Frontal cortex (tissue), 4 donors: ENCODE data around the gene CCNI. TPM values are rescaled to one million over a fixed set of nuclear protein-coding genes. Genes with fewer than 3 reads are reported as not detected.
A peak's percentile ranks its signal among the peaks of the same experiment; 100 is the strongest.
"Not testable (repeated sequence)": the region's sequence is repeated elsewhere in the genome, so short reads cannot be mapped to it uniquely, and the experiment has no call there.

Source experiments
- DNase-seq, 2 donors: peaks; one replicate each; pipeline ENCODE4 v3.0.0; 2012; ENCODE audit warnings: low spot score in 2 of 2
- FAIRE-seq: peaks from 2 replicates; lab custom pipeline; 2012; peaks lifted over from hg19 to GRCh38; lab: Jason Lieb, UNC
- total RNA-seq: library from RNA; depleted of rRNA; stranded (reverse); fragments of >200 nt; gene quantifications from one replicate; pipeline ENCODE4 v1.2.3, GENCODE V29; 2014
- donor health status: control.
- donor health status: control.
- donor health status: control.

Gene CCNI, protein sequence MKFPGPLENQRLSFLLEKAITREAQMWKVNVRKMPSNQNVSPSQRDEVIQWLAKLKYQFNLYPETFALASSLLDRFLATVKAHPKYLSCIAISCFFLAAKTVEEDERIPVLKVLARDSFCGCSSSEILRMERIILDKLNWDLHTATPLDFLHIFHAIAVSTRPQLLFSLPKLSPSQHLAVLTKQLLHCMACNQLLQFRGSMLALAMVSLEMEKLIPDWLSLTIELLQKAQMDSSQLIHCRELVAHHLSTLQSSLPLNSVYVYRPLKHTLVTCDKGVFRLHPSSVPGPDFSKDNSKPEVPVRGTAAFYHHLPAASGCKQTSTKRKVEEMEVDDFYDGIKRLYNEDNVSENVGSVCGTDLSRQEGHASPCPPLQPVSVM
- total RNA-seq: 460 TPM

DNA sequence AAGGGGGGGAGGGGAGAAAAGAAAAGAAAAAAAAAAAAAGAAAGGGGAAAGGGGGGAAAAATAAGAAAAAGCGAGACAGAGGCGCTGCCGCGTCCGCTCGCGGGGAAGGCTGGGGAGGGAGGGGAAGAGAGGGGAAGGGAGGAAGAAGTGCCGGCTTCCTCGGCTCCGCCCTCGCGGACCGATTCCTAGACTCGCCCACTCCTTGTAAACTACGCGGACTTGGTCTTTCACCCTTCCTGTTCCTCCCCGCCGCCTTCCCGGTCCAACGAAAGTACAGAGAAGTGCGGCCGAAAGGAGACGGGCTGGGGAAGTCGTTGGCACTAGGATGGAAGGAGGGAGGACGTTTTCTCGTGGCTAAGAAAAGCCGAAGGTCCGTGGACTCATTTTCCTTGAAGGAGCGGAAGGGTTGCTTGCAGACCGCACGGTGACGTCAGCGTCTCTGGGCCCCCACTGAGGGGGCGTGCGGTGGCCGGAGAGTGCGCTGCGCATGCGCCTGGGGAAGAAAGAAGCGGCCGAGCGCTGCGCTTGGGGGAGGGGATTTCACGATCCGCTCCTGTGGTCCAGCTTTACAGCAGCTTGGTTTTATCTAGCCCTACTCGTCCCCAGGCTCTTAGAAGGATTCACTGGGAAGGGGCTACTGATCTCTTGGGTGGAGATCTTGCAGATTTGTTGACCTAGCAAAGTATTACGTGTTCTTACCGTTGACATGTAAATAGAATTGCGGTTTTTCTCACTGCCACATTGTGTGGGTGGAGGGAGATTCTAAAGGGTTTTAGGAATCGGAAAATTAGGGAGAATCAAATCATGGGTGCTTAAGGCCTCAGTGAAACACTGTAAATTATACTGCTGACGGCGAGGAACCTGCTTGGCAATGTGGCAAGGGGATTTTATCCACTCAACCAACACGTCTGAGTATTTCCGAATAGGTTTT lies at the start of gene CCNI:
Gene CCNI (minus strand): TSS at position 121 of the 931 bp plus-strand sequence. CDS start 9,627 bp downstream, outside the sequence.
- FAIRE-seq: no peak
- peak; percentile 80 to 87 for DNase-seq

DNA sequence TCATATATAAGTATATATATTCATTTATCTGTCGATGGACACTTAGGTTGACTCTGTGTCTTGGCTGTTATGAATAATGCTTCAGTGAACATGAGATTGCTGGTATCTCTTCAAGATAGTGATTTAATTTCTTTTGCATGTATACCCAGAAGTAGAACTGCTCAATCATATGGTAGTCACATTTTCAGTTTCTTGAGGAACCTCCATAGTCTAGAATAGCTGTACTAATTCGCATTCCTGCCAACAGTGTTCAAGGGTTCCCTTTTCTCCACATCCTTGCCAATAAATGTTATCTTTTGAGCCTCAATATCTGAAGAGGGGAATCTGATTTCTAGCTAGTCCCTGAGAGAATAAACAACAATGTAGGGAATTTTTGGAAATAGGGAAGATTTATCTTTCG lies 48.8 kb upstream of the CCNI start:
- DNase-seq: no peak
- FAIRE-seq: no peak

DNA sequence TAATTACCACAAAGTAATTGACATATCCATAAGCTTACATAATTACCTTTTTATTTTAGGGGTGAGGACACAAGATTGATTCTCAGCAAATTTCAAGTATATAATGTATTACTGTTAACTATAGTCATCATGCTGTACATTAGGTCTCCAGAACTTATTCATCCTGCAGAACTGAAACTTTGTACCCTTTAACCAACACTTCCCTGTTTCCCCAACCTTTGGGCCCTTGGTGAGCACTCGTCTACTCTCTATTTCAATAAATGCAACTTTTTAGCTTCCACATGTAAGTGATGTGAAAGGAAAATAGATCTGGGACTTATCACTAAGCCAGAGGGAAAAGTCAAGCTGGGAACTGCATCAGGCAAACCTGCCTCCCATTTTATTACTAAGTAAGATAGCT lies 47.6 kb upstream of the CCNI start:
- no peak for FAIRE-seq
- no peak for DNase-seq

GRCh38 chr4:77122656-77123055 lies 46.9 kb upstream of the CCNI start:
- FAIRE-seq (no peak), DNase-seq (no peak)

GRCh38 chr4:77121736-77122240 lies 46.0 kb upstream of the CCNI start:
- DNase-seq (no peak), FAIRE-seq (no peak)

DNA sequence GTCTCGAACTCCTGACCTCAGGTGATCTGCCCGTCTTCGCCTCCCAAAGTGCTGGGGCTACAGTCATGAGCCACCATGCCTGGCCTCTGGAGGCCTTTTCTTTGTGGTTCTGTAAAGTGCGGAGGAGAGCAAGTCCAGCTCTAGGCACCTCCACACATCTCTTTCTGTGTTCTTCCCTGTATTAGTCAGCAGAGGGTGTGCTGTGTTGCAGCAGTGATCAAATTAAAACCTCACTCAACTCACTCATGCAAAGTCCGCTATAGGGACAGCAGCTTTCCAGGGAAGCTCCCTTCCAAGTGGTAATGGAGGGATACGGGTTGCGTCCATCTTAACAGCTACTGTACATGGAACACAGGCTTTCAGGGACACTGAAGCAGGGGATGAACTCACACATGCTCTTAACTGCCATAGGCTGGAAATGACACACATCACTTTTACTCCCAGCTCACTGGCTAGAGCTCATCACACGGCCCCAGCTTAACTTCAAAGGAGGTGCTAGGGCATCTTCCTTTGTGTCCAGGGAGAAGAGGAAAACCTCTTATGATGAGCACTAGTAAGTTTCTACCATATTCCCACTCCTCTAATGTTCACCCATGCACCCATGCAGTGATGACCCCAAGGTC lies 45.2 kb upstream of the CCNI start:
- no peak for FAIRE-seq
- peak in 1 of 2 donors; percentile 22 for DNase-seq

GRCh38 chr4:77117721-77118120 lies 41.9 kb upstream of the CCNI start:
- DNase-seq (no peak), FAIRE-seq (no peak)

GRCh38 chr4:77113069-77113468 lies 37.3 kb upstream of the CCNI start:
- no peak for FAIRE-seq
- DNase-seq: no peak

- no peak for FAIRE-seq
- DNase-seq: no peak
These were observed 34.9 kb upstream of the CCNI start for GRCh38 chr4:77110730-77111129.

DNA sequence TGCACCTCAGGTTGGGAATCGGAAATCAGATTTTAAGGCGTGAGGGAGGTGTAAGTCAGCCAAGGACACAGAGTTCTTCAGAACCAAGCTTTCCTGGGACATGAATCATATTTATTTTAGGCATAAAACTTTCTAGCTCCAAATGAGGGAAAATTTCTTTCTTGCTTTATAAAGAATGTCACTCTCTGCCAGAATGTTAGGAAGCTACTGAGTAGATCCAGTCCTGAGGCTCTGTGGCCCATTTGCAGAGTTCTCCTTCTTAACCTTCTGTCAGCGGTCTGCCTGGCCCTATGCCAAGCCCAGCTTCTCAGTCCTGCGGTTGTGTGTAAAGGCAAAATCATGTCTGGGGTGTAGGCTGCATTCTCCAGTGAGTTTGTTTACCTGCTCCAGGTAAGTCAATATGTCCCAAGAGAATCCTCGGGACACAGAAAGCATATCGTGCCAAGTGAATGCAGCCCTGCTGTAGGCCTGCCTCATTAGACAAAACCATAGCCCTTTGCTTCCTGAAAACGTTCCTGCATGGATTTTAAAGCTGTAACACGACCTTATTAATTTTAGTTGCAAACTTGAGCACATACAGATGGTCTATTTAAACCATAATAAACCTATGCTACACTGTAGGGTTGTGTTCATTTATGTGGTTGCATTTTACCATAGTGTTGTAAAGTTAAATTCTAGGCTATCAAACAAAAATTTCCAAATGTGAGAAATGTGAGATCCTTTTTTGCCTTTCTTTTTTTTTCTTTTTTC lies 29.2 kb upstream of the CCNI start:
- no peak for FAIRE-seq
- peak in 1 of 2 donors; percentile 25 for DNase-seq

DNA sequence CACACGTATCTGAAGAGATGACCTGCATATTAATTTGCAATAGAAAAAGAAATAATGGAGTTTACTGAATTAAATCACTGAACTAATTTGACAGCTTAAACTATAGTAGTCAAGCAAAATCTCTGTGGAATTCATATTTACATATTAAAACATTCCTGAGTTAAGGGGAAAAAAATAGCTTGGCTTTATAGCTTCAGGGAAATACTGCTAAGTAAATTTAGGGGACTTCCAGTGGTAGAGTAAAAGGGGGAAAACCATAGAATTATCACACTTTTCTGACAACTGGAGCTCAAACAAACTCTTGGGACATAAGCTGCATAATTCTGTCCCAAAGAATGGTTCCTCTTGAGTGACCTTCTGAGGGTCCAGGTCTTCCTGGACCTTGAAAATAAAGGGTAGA lies 28.6 kb upstream of the CCNI start:
- no peak for FAIRE-seq
- no peak for DNase-seq

GRCh38 chr4:77100234-77100633 lies 24.4 kb upstream of the CCNI start:
- no peak for FAIRE-seq

GRCh38 chr4:77097611-77098010 lies 21.8 kb upstream of the CCNI start:
- DNase-seq (no peak), FAIRE-seq (no peak)

More at GRCh38 chr4:77100234-77100633, 24.4 kb upstream of the CCNI start:
- DNase-seq: no peak

DNA sequence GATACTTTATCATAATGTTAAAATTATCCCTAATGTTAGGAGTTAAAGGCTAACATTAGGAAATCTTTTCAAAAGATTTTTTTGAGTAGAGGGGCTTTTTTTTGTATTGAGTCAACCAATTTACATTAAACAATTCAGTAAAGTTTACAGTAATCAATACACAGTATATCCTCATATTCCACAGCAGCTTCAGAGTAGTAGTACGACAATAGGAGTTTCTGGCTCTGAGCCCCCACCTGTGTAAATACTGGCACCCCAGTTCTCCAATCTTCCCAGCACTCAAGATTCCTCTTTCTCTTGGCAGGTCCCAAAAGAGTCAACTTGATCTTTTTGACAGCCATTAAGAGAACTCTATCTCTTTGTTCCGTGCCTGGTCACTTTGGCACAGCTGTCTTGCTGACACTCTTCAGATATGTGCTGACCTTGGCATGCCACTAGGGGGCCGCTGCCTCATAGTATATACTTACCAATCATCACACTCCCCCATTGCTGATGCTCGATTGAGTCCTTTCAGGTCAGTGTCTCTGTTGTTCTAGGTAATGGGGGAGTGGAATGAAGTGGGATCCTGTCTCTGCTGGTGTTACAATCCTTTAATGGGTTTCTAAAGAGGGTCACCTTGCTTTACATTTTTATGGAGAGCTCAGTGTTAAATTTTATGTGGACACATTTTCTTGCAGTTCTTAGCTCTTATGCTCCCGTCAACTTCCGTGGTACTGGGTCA lies 19.5 kb upstream of the CCNI start:
- peak in 1 of 2 donors; percentile 54 for DNase-seq
- FAIRE-seq: no peak

GRCh38 chr4:77094496-77094895 lies 18.7 kb upstream of the CCNI start:
- FAIRE-seq (no peak), DNase-seq (no peak)

GRCh38 chr4:77093401-77093800 lies 17.6 kb upstream of the CCNI start:
- FAIRE-seq: no peak

GRCh38 chr4:77092975-77093374 lies 17.2 kb upstream of the CCNI start:
- FAIRE-seq (no peak), DNase-seq (no peak)

More at GRCh38 chr4:77093401-77093800, 17.6 kb upstream of the CCNI start:
- no peak for DNase-seq

DNA sequence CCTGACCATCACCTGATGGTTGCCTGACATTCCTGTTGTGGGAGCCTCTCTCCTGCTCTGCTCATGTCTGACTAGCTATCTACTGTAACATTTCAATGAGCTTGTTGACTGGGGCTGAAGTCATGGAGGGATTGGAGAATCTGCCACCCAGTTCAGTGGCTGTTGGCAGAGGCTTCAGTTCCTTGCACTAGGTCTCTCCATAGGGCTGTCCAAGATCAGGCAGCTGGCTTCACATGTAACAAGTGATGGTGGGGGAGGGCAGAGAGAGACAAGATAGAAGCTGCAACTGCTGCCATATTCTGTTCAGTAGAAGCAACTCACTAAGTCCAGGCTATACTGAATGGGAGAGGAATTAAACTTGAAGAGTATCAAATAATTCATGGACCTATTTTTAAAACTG lies 14.1 kb upstream of the CCNI start:
- FAIRE-seq (no peak), DNase-seq (no peak)

DNA sequence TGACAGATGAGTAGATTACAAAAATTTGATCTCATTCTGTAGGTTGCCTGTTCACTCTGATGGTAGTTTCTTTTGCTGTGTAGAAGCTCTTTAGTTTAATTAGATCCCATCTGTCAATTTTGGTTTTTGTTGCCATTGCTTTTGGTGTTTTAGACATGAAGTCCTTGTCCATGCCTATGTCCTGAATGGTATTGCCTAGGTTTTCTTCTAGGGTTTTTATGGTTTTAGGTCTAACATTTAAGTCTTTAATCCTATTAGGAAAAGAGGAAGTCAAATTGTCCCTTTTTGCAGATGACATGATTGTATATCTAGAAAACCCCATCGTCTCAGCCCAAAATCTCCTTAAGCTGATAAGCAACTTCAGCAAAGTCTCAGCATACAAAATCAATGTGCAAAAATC lies 11.2 kb upstream of the CCNI start:
- not testable (repeated sequence) for FAIRE-seq, DNase-seq
